ENCODE measurements around the gene INAFM2.

GRCh38 chr15:40372981-40373380, 49.5 kb downstream of the INAFM2 start:
- TF ChIP-seq, protein P1, sequence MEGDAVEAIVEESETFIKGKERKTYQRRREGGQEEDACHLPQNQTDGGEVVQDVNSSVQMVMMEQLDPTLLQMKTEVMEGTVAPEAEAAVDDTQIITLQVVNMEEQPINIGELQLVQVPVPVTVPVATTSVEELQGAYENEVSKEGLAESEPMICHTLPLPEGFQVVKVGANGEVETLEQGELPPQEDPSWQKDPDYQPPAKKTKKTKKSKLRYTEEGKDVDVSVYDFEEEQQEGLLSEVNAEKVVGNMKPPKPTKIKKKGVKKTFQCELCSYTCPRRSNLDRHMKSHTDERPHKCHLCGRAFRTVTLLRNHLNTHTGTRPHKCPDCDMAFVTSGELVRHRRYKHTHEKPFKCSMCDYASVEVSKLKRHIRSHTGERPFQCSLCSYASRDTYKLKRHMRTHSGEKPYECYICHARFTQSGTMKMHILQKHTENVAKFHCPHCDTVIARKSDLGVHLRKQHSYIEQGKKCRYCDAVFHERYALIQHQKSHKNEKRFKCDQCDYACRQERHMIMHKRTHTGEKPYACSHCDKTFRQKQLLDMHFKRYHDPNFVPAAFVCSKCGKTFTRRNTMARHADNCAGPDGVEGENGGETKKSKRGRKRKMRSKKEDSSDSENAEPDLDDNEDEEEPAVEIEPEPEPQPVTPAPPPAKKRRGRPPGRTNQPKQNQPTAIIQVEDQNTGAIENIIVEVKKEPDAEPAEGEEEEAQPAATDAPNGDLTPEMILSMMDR (conservative IDR thresholded peaks at IDR 0.05 in 1 of 2, IDR thresholded peaks at IDR 0.05 in 1 of 2; ENCODE audit: low read depth in 1 of 2, low read length in 2 of 2): no peak
- TF ChIP-seq EZH2 (IDR thresholded peaks at IDR 0.05; ENCODE audit: low read length, missing control alignments): no peak
